HepG2 (cell line): ENCODE data around the gene PEAR1. TPM values are rescaled to one million over a fixed set of nuclear protein-coding genes. Genes with fewer than 3 reads are reported as not detected.

Experiments used
- ATAC-seq: fragments of 200-7000 bp; cut with Tn5 transposase; 3 replicates; pipeline ENCODE4 v1.9.1; 2020; ENCODE audit warnings: mild to moderate bottlenecking, moderate library complexity
- BruUV-seq: library from RNA; stranded (reverse); fragments of 400-500 nt; replicated peaks from 2 replicates; lab custom pipeline; 2021; lab: Mats Ljungman, UMichigan
- CTCF ChIA-PET: fragments of 300-600 bp; formaldehyde crosslinking; extraction: SDS; loops from one replicate; lab custom pipeline; 2021; ENCODE audit warnings: low total read pairs, inconsistent platforms, low intra/inter-chr PET ratio; lab: Yijun Ruan, JAX
- POLR2A ChIA-PET: fragments of 350-600 bp; sonication (Branson Sonifier 250); formaldehyde crosslinking; loops from one replicate; lab custom pipeline; 2020; ENCODE audit warnings: antibody characterized with exemption, inconsistent platforms; lab: Yijun Ruan, JAX
- DNase-seq: peaks from one replicate; pipeline ENCODE4 v3.0.0-alpha.2; 2015; ENCODE audit warnings: low spot score
- FAIRE-seq: peaks from 3 replicates; lab custom pipeline; 2011; peaks lifted over from hg19 to GRCh38; lab: Jason Lieb, UNC
- H2AFZ ChIP-seq: one replicate; pipeline ENCODE4 v1.6.1; 2011; ENCODE audit warnings: low read length, inconsistent platforms
- H3K27ac ChIP-seq: fragments of 300-600 bp; 3 replicates; pipeline ENCODE4 v1.8.0; 2011; ENCODE audit warnings: mixed run types, mild to moderate bottlenecking, mixed read lengths, low read length, inconsistent platforms; ENCODE audit not compliant: insufficient read depth; ENCODE audit errors: extremely low read length
- H3K27me3 ChIP-seq, 2 experiments: fragments of 200-600 bp in 1 of 2; 2 replicates in 1 of 2; 3 replicates in 1 of 2; pipeline versions ENCODE4 v1.6.0 to v1.8.0; 2011; ENCODE audit warnings: low read length in 2 of 2, mild to moderate bottlenecking in 2 of 2, moderate library complexity in 2 of 2, inconsistent platforms in 1 of 2; ENCODE audit not compliant: insufficient read depth in 2 of 2, control insufficient read depth in 1 of 2
- H3K36me3 ChIP-seq, 2 experiments: fragments of 200-600 bp in 1 of 2; replicated peaks in 1 of 2; 2 replicates in 1 of 2; 3 replicates in 1 of 2; pipeline versions ENCODE4 v1.5.1 to v1.8.0; 2011; ENCODE audit warnings: low read length in 2 of 2, inconsistent platforms in 1 of 2; ENCODE audit not compliant: insufficient read depth in 2 of 2, control insufficient read depth in 1 of 2
- H3K4me1 ChIP-seq: 2 replicates; pipeline ENCODE4 v1.5.1; 2012; ENCODE audit warnings: low read length, inconsistent platforms; ENCODE audit not compliant: insufficient read depth
- H3K4me2 ChIP-seq: 2 replicates; pipeline ENCODE4 v1.6.0; 2011; ENCODE audit warnings: low read depth, low read length, inconsistent platforms
- H3K4me3 ChIP-seq, 3 experiments: fragments of 200-600 bp in 1 of 3; sonication (generic), shearing (Covaris generic) in 1 of 3; replicated peaks in 1 of 3; 2 replicates each; pipeline ENCODE4 v1.5.1; 2011 to 2016; ENCODE audit warnings: low read length in 3 of 3, inconsistent platforms in 2 of 3, low read depth in 2 of 3, mild to moderate bottlenecking in 2 of 3, control low read depth in 1 of 3, mixed read lengths in 1 of 3; ENCODE audit not compliant: insufficient read depth in 1 of 3
- H3K79me2 ChIP-seq: one replicate; pipeline ENCODE4 v1.6.1; 2011; ENCODE audit warnings: low read length, inconsistent platforms; ENCODE audit not compliant: insufficient read depth
- H3K9ac ChIP-seq: 2 replicates; pipeline ENCODE4 v1.6.0; 2011; ENCODE audit warnings: mild to moderate bottlenecking, low read depth, low read length, inconsistent platforms; ENCODE audit not compliant: insufficient read depth
- H3K9me3 ChIP-seq: 2 replicates; pipeline ENCODE4 v1.5.1; 2012; ENCODE audit warnings: mild to moderate bottlenecking, low read length
- H4K20me1 ChIP-seq: 2 replicates; pipeline ENCODE4 v1.6.0; 2011; ENCODE audit warnings: inconsistent platforms, mild to moderate bottlenecking, low read length, moderate library complexity; ENCODE audit not compliant: insufficient read depth
- ADNP ChIP-seq: sonication (generic); formaldehyde crosslinking; IDR thresholded peaks from 2 replicates; pipeline ENCODE4 v1.4.0; 2020; ENCODE audit warnings: missing genetic modification reagents
- ELF3 ChIP-seq: IDR thresholded peaks from 2 replicates; pipeline ENCODE4 v1.6.1; 2016; ENCODE audit warnings: missing genetic modification reagents, missing compliant biosample characterization
- NFIB ChIP-seq: sonication (generic); formaldehyde crosslinking; IDR thresholded peaks from 2 replicates; pipeline ENCODE4 v1.9.0; 2021; ENCODE audit warnings: missing genetic modification reagents, mild to moderate bottlenecking, borderline replicate concordance
- PCBP2 ChIP-seq: fragments of 200-400 bp; formaldehyde crosslinking; optimal IDR thresholded peaks from 2 replicates; pipeline ENCODE3; 2018; ENCODE audit warnings: low read length, low read depth; ENCODE audit not compliant: poor library complexity, severe bottlenecking
- SAP130 ChIP-seq: IDR thresholded peaks from 2 replicates; pipeline ENCODE4 v1.6.1; 2016; ENCODE audit warnings: low read depth
- TSC22D2 ChIP-seq: sonication (generic); formaldehyde crosslinking; IDR thresholded peaks from 2 replicates; pipeline ENCODE4 v1.5.1; 2020; ENCODE audit warnings: missing genetic modification reagents, mild to moderate bottlenecking, borderline replicate concordance
- ZFP37 ChIP-seq: sonication (generic); formaldehyde crosslinking; IDR thresholded peaks from 2 replicates; pipeline ENCODE4 v1.4.0; 2020; ENCODE audit warnings: missing genetic modification reagents, borderline replicate concordance
- ZNF614 ChIP-seq: IDR thresholded peaks from 2 replicates; pipeline ENCODE4 v1.6.1; 2018; ENCODE audit warnings: missing biosample characterization, missing genetic modification reagents, inconsistent platforms, borderline replicate concordance
- ZNF788 ChIP-seq: sonication (generic); formaldehyde crosslinking; IDR thresholded peaks from 2 replicates; pipeline ENCODE4 v1.5.0; 2020; ENCODE audit warnings: mild to moderate bottlenecking, missing genetic modification reagents, borderline replicate concordance
- WGBS: methylation state at CpG from one replicate; pipeline ENCODE4 v1.1.6; 2017; ENCODE audit warnings: low lambda C conversion rate; 5-methylcytosine and 5-hydroxymethylcytosine counted together
- in situ Hi-C: cut with HindIII; loops from 2 replicates; pipeline ENCODE4 v1.10.0; 2017; ENCODE audit warnings: low pct_unique_long_range_greater_than_20kb; ENCODE audit not compliant: extremely low pct_ligation_motif_present
- intact Hi-C: fragments of 100-400 bp; cut with micrococcal nuclease; formaldehyde crosslinking; loops from one replicate; pipeline ENCODE4 v1.10.0; 2022; ENCODE audit not compliant: unreplicated experiment
- polyA plus RNA-seq, 8 experiments: library from polyadenylated mRNA; depleted of rRNA in 3 of 8; stranded (reverse) in 7 of 8; unstranded in 1 of 8; fragments of >200 nt; fragmentation: Illumina TruSeq in 4 of 8; extraction: Trizol in 4 of 8; gene quantifications; 2 replicates each; pipeline versions ENCODE4 v1.2.1 to v1.2.3, GENCODE V29; 2011 to 2016; ENCODE audit warnings: low read depth in 4 of 8, missing spikeins in 1 of 8, mixed read lengths in 1 of 8; ENCODE audit not compliant: insufficient read depth in 1 of 8
- total RNA-seq, 5 experiments: library from RNA; depleted of rRNA; stranded (reverse); fragments of >200 nt; fragmentation: Illumina TruSeq; extraction: Trizol; gene quantifications; 2 replicates each; pipeline ENCODE4 v1.2.3, GENCODE V29; 2016; ENCODE audit warnings: low read depth in 1 of 5
- TF ChIP-seq, protein P1 (sequence below): sonication (generic); formaldehyde crosslinking; IDR thresholded peaks from 2 replicates; pipeline ENCODE4 v1.4.0; 2020; ENCODE audit warnings: missing genetic modification reagents
- TF ChIP-seq, protein P2 (sequence below): IDR thresholded peaks from 2 replicates; pipeline ENCODE4 v1.6.1; 2016; ENCODE audit warnings: low read depth, control low read depth
- TF ChIP-seq, protein P3 (sequence below): sonication (generic); formaldehyde crosslinking; IDR thresholded peaks from 2 replicates; pipeline ENCODE4 v1.5.0; 2020; ENCODE audit warnings: missing genetic modification reagents

Gene PEAR1
- total and polyA plus RNA-seq, 2 of the 13 experiments (the other 11 are each of a cell fraction or from before 2014, with no cell fraction given): 0.27 to 0.41 TPM

DNA sequence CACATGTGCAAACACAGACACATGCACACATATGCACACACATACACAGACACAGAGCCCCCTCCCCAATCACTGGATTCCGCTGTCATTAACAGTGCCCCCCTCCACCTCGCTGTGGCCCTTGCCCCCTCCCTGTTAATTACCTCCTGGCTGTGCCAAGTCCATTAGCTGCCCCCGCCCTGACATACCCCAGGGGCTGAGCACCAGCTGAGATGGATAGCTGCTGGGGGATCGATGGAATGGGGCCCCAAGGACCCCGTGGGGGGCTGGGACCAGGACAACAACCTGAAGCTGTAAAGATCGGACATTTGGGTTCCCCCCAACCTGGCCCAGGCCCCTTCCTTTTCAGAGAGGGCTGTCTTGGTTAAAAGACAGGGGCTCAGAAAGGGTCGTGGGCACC lies 9.6 kb upstream of the PEAR1 start:
- TF ChIP-seq ZNF788 (CRISPR knock-in tag) (no peak), NFIB (CRISPR knock-in tag) (no peak), SAP130 (CRISPR knock-in tag) (no peak), TSC22D2 (CRISPR knock-in tag) (no peak), ELF3 (no peak), ZNF614 (CRISPR knock-in tag) (no peak), ADNP (CRISPR knock-in tag) (no peak), PCBP2 (no peak), ZFP37 (CRISPR knock-in tag) (no peak)
- TF ChIP-seq, protein P1, sequence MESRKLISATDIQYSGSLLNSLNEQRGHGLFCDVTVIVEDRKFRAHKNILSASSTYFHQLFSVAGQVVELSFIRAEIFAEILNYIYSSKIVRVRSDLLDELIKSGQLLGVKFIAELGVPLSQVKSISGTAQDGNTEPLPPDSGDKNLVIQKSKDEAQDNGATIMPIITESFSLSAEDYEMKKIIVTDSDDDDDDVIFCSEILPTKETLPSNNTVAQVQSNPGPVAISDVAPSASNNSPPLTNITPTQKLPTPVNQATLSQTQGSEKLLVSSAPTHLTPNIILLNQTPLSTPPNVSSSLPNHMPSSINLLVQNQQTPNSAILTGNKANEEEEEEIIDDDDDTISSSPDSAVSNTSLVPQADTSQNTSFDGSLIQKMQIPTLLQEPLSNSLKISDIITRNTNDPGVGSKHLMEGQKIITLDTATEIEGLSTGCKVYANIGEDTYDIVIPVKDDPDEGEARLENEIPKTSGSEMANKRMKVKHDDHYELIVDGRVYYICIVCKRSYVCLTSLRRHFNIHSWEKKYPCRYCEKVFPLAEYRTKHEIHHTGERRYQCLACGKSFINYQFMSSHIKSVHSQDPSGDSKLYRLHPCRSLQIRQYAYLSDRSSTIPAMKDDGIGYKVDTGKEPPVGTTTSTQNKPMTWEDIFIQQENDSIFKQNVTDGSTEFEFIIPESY (CRISPR knock-in tag): no peak
- TF ChIP-seq, protein P2, sequence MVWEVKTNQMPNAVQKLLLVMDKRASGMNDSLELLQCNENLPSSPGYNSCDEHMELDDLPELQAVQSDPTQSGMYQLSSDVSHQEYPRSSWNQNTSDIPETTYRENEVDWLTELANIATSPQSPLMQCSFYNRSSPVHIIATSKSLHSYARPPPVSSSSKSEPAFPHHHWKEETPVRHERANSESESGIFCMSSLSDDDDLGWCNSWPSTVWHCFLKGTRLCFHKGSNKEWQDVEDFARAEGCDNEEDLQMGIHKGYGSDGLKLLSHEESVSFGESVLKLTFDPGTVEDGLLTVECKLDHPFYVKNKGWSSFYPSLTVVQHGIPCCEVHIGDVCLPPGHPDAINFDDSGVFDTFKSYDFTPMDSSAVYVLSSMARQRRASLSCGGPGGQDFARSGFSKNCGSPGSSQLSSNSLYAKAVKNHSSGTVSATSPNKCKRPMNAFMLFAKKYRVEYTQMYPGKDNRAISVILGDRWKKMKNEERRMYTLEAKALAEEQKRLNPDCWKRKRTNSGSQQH (CRISPR knock-in tag): no peak
- TF ChIP-seq, protein P3, sequence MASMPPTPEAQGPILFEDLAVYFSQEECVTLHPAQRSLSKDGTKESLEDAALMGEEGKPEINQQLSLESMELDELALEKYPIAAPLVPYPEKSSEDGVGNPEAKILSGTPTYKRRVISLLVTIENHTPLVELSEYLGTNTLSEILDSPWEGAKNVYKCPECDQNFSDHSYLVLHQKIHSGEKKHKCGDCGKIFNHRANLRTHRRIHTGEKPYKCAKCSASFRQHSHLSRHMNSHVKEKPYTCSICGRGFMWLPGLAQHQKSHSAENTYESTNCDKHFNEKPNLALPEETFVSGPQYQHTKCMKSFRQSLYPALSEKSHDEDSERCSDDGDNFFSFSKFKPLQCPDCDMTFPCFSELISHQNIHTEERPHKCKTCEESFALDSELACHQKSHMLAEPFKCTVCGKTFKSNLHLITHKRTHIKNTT (CRISPR knock-in tag): no peak
- Histone ChIP-seq H3K9ac (no peak overlapping the region), H4K20me1 (no peaks in the 10 kb centered on the region), H3K79me2 (no peaks in the 10 kb centered on the region), H3K4me1 (no peaks in the 10 kb centered on the region), H2AFZ (no peak overlapping the region), H3K4me3 (no peak overlapping the region), H3K4me2 (no peak overlapping the region), H3K27me3 (peaks cover 13 to 89% of the 10 kb centered on the region in 2 experiments; a peak in 4 of 5 replicates), H3K36me3 (no peaks in the 10 kb centered on the region), H3K27ac (no peak overlapping the region), H3K9me3 (no peaks in the 10 kb centered on the region)
- no peak for DNase-seq
- POLR2A ChIA-PET: no interaction called here
- in situ Hi-C loops: no loop called here
- FAIRE-seq: no peak
- intact Hi-C loops: no loop called here
- no peak for ATAC-seq
- no TSS peak for BruUV-seq
- CTCF ChIA-PET: no interaction called here
- WGBS: 0% methylated on average over 2 of the region's 7 CpGs
